Activated naive CD8-positive, alpha-beta T cell treated with anti-CD3 and anti-CD28 coated beads for 36 hours (primary cell): ENCODE results near the gene USP49. TPM values are rescaled to one million over a fixed set of nuclear protein-coding genes. Genes with fewer than 3 reads are reported as not detected.
A peak's percentile ranks its signal among the peaks of the same experiment; 100 is the strongest.

Experiments used
- DNase-seq: peaks from one replicate; pipeline ENCODE4 v3.0.0; 2021
- H3K27ac Mint-ChIP-seq: one replicate; pipeline ENCODE4 v1.8.0; 2022; ENCODE audit warnings: mild to moderate bottlenecking, moderate library complexity, mixed read lengths
- H3K27me3 Mint-ChIP-seq: one replicate; pipeline ENCODE4 v1.8.0; 2022; ENCODE audit warnings: mild to moderate bottlenecking, mixed read lengths
- H3K36me3 Mint-ChIP-seq: one replicate; pipeline ENCODE4 v1.8.0; 2021; ENCODE audit warnings: mild to moderate bottlenecking, mixed read lengths
- H3K4me1 Mint-ChIP-seq: one replicate; pipeline ENCODE4 v1.8.0; 2021; ENCODE audit warnings: mixed read lengths
- H3K4me3 Mint-ChIP-seq: one replicate; pipeline ENCODE4 v1.8.0; 2022; ENCODE audit warnings: mild to moderate bottlenecking, moderate library complexity, mixed read lengths
- H3K9me3 Mint-ChIP-seq: one replicate; pipeline ENCODE4 v1.8.0; 2022; ENCODE audit warnings: mixed read lengths
- total RNA-seq, 2 experiments: library from RNA; stranded (reverse); gene quantifications; one replicate each; pipeline ENCODE4 v1.2.3, GENCODE V29; 2021

Gene USP49
- total RNA-seq, 2 experiments from 2014 or later: 4.4 to 4.5 TPM

DNA sequence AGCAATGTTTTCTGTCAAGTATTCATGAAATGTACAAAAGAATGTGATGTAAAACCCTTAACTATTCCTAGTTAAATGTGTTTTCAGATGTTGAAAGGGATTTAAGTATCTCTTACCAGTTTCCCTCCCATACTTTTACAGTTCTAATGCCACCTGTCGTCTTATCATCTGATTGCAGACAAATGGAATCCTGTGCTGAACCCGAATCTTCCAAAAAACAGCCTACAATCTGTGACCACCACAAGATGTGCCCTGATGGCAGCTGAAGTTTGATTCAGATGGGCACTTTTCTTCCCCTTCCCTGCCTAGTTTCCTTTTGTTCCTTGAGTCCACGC lies 105.8 kb downstream of the USP49 start:
- DNase-seq: no peak
- no peaks in the 10 kb centered on the region for H3K9me3 Mint-ChIP-seq
- peaks cover 22% of the 10 kb centered on the region for H3K36me3 Mint-ChIP-seq
- peaks cover 25% of the 10 kb centered on the region for H3K4me1 Mint-ChIP-seq
- no peaks in the 10 kb centered on the region for H3K27me3 Mint-ChIP-seq
- peak overlapping the region; percentile 97 for H3K4me3 Mint-ChIP-seq
- H3K27ac Mint-ChIP-seq: peak overlapping the region; percentile 99

- Mint-ChIP-seq H3K4me3 (peak within 1 kb of the TSS; percentile 97), H3K4me1 (peaks cover 25% of the 10 kb centered on the region), H3K9me3 (no peaks in the 10 kb centered on the region), H3K36me3 (peaks cover 21% of the 10 kb centered on the region), H3K27me3 (no peaks in the 10 kb centered on the region), H3K27ac (peak within 1 kb of the TSS; percentile 99)
- peak; percentile 96 for DNase-seq
These were observed 107.8 kb downstream of the USP49 start, which contains the start of gene TOMM6 for GRCh38 chr6:41787219-41787917. Gene TOMM6, plus strand, starts transcription at chr6:41787694. Its CDS starts 4 bp downstream, at chr6:41787698.

GRCh38 chr6:41786451-41787218 lies 108.5 kb downstream of the USP49 start:
- peaks cover 21% of the 10 kb centered on the region for H3K4me1 Mint-ChIP-seq

GRCh38 chr6:41785689-41786450 lies 109.3 kb downstream of the USP49 start:
- Mint-ChIP-seq H3K36me3 (peaks cover 17% of the 10 kb centered on the region), H3K4me3 (peak overlapping the region; percentile 97), H3K27ac (no peak overlapping the region), H3K4me1 (peaks cover 29% of the 10 kb centered on the region), H3K9me3 (no peaks in the 10 kb centered on the region), H3K27me3 (peaks cover 7% of the 10 kb centered on the region)
- peak; percentile 17 for DNase-seq

More at GRCh38 chr6:41786451-41787218, 108.5 kb downstream of the USP49 start:
- Mint-ChIP-seq H3K9me3 (no peaks in the 10 kb centered on the region), H3K36me3 (peaks cover 20% of the 10 kb centered on the region), H3K4me3 (peak overlapping the region; percentile 97), H3K27me3 (peaks cover 3% of the 10 kb centered on the region), H3K27ac (peak overlapping the region; percentile 99)
- peak; percentile 92 for DNase-seq

DNA sequence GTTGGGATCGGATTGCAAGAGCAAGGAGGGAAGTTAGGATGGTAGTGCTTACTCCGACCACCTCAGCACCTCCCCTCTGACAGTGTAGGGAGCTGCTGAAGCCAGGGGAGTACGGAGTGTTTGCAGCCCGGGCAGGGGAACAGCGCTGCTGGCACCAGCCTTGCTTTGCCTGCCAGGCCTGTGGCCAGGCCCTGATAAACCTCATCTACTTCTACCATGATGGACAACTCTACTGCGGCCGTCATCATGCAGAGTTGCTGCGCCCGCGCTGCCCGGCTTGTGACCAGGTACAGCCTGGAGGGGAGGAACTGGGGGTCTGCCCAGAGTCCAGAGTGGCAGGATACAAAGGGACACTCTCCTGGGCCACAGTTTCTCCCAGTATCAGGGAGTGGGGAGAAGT lies 109.9 kb downstream of the USP49 start:
- no peak for DNase-seq
- H3K27me3 Mint-ChIP-seq: peaks cover 9% of the 10 kb centered on the region
- H3K4me3 Mint-ChIP-seq: no peak overlapping the region
- H3K4me1 Mint-ChIP-seq: peaks cover 27% of the 10 kb centered on the region
- H3K27ac Mint-ChIP-seq: no peak overlapping the region
- H3K9me3 Mint-ChIP-seq: no peaks in the 10 kb centered on the region
- peaks cover 16% of the 10 kb centered on the region for H3K36me3 Mint-ChIP-seq

DNA sequence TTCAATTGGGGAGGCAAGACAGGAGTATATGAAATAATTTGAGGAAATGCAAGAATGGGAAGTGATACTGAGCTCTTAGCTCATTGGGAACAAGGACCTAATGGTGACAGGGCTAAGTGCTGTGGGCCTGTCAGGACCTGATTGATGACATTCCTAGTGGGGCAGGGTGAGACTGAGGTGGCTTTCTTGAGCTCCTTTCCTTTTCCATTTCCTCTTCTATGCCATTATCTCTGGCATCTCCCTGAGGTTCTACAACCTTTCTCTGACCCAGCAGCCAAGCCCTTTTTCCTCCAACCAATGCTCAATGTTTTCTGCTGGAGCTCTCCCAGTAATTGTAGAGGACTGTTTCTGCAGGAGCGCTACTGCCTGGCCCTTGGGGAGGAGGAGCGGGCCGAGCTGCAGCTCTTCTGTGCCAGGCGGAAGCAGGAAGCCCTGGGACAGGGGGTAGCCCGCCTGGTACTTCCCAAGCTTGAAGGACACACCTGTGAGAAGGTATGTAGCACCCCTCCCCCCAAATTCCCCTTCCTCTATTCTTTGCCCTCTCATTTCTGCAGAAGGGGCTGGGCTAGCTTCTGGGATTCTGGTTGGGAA lies 110.5 kb downstream of the USP49 start:
- Mint-ChIP-seq H3K9me3 (no peaks in the 10 kb centered on the region), H3K27me3 (peaks cover 10% of the 10 kb centered on the region), H3K27ac (no peak overlapping the region), H3K4me3 (no peak overlapping the region), H3K4me1 (peaks cover 24% of the 10 kb centered on the region), H3K36me3 (peaks cover 14% of the 10 kb centered on the region)
- DNase-seq: no peak

DNA sequence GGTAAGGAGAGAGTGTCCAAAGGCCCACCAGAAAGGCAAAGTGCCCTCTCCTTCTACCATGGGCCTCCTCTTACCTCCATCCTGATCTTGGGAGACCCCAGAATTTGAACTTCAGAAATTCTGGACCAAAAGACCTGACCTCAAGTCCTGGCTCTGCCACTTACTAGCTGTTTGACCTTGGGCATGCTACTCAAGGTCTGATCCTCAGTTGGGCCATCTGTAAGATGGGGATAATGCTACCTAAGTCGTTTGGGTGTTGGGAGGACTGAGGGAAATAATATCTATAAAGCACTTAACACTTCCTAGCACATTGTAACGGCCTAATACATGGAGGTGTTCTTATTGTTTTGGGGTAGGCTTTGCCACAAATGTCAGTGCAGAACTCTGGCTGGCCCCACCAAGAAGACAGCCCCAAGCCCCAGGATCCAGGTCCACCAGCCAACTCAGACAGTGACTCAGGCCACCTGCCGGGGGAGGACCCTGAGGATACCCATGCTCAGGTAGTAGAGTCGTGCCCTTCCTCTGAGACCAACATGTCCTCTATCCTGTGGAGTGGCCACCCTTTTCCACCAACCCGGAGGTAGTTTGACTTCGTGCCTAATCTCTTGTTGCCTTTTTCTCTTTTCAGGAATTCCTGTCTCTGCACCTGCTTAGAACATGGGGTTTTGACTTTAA lies 111.9 kb downstream of the USP49 start:
- no peak overlapping the region for H3K27ac Mint-ChIP-seq
- H3K9me3 Mint-ChIP-seq: no peaks in the 10 kb centered on the region
- peaks cover 10% of the 10 kb centered on the region for H3K27me3 Mint-ChIP-seq
- no peak overlapping the region for H3K4me3 Mint-ChIP-seq
- H3K36me3 Mint-ChIP-seq: peaks cover 2% of the 10 kb centered on the region
- no peak for DNase-seq
- H3K4me1 Mint-ChIP-seq: peaks cover 21% of the 10 kb centered on the region

GRCh38 chr6:41781366-41781730 lies 113.8 kb downstream of the USP49 start:
- no peak for DNase-seq
- Mint-ChIP-seq H3K9me3 (no peaks in the 10 kb centered on the region), H3K27me3 (peaks cover 10% of the 10 kb centered on the region), H3K4me3 (no peak overlapping the region), H3K36me3 (no peaks in the 10 kb centered on the region), H3K27ac (no peak overlapping the region), H3K4me1 (peaks cover 21% of the 10 kb centered on the region)

DNA sequence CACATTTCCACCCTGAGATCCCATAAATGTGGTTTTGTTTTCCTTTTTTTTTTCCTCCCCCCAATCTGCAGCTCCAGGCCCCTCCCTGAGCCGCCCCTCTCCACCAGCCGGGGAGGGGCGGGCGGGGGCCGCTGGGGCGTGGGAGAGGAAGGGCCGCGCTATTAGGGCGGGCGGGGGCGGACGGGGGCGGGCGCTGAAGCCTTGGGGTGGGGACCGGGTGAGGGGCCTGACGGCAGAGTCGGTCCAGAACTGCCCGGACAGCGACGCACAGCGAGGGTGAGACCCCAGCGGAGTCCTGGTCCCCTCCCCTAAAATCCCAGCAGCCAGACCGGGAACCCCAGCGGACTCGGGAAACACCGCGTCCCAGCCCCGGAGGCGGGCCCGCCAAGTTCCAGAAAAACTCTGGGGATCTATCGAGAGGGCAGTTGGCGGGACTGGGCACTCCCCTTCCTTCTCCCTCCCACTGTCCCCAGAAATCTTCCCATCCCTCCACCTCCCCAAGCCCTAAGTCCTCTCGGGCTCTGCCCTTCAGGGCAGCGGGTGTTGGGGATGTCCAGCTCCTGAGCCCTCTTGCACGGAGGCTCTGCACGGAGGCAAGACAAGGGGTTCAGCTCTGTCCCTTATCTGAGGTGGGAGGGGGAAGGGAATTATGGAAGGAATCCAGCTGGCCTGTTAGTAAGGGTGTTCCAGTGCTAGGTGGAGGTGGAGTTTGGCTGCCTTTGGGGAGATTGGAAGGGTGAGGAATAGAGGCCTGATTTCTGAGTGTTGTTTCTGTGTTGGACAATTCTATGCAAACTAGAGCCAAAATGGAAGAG lies 114.4 kb downstream of the USP49 start, which contains the start of gene PRICKLE4:
TSS of gene PRICKLE4 (plus strand) at position 232 of the 815 bp plus-strand sequence. CDS start 2,692 bp downstream, outside the sequence.
- Mint-ChIP-seq H3K27me3 (peaks cover 10% of the 10 kb centered on the region), H3K4me1 (peaks cover 17% of the 10 kb centered on the region), H3K36me3 (no peaks in the 10 kb centered on the region), H3K27ac (peak within 1 kb of the TSS; percentile 70), H3K9me3 (no peaks in the 10 kb centered on the region), H3K4me3 (peak within 1 kb of the TSS; percentile 88)
- no peak for DNase-seq

DNA sequence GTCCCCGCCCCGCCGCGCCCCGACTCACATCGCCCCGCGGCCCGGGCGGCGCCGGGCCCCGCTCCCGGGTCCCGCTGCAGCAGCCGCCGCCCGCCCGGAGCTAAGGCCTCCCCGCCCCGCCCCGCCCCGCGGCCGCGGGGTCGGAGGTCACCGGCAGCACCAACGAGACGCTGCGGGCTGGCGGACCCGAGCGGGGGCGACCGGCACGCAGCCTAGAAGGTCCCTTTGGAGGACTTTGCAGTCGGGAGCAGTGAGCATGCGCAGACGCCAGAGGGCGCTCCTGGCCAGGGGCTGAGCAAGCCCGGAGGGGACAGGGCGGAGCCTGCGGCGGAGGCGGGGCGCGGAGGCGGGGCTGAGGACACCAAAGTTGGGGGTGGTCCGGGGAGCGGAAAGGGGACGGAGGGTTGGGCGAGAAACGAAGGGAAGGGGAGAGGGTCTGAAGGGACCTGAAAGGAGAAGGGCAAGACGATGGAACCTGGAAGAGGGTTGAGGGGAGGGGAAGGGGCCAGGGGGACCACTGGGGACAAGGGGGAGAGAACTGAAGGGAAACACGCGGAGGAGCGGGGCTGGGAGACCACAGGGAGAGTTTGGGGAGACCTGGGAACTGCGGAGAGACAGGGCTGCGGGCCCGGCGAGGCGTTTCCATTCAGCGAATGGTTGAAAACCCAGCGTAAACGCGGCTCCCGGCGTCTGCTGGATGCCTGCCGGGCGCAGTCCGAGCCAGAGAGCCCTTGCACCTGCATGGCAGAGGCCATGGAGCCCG lies 115.2 kb downstream of the USP49 start, which contains the start of gene FRS3:
TSS of gene FRS3 (minus strand) at position 113 of the 763 bp plus-strand sequence. CDS start 2,913 bp downstream, outside the sequence.
- Mint-ChIP-seq H3K9me3 (no peaks in the 10 kb centered on the region), H3K4me3 (peak within 1 kb of the TSS; percentile 90), H3K36me3 (no peaks in the 10 kb centered on the region), H3K4me1 (peaks cover 18% of the 10 kb centered on the region), H3K27me3 (peaks cover 10% of the 10 kb centered on the region), H3K27ac (peak within 1 kb of the TSS; percentile 70)
- peak; percentile 99 for DNase-seq

DNA sequence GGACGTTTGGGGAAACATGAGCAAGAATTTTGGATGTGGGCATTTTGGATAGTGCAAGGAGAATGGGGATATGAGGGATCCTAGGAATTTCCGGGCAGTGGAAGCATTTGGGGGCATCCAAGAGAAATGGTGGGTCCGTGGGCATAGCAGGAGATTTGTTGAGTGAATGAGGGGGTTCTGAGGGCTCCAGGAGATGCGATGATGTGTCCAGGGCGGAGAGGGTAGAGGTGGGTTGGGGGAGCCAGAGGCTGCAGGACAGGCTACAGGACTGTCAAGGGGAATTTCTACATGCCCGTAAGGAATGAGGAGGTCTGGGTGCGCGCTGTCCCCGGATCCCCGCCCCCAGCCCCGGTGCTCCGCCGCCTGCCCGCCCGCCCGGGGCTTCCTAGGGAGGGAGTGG lies 115.8 kb downstream of the USP49 start:
- H3K27me3 Mint-ChIP-seq: peaks cover 10% of the 10 kb centered on the region
- peak overlapping the region; percentile 43 for H3K27ac Mint-ChIP-seq
- H3K9me3 Mint-ChIP-seq: no peaks in the 10 kb centered on the region
- DNase-seq: no peak
- peak overlapping the region; percentile 90 for H3K4me3 Mint-ChIP-seq
- H3K36me3 Mint-ChIP-seq: no peaks in the 10 kb centered on the region
- peaks cover 18% of the 10 kb centered on the region for H3K4me1 Mint-ChIP-seq

GRCh38 chr6:41778895-41779294 lies 116.3 kb downstream of the USP49 start:
- H3K27ac Mint-ChIP-seq: peak overlapping the region; percentile 43
- no peaks in the 10 kb centered on the region for H3K9me3 Mint-ChIP-seq
- H3K4me1 Mint-ChIP-seq: peaks cover 18% of the 10 kb centered on the region
- H3K4me3 Mint-ChIP-seq: peak overlapping the region; percentile 90
- DNase-seq: no peak
- H3K36me3 Mint-ChIP-seq: no peaks in the 10 kb centered on the region
- H3K27me3 Mint-ChIP-seq: peaks cover 10% of the 10 kb centered on the region
